GM18951 (cell line): Measurements from ENCODE around the gene KCNC4.

Experiments
- POLR2A ChIP-seq: IDR thresholded peaks from 4 replicates; pipeline ENCODE4 v1.6.1; 2011; ENCODE audit warnings: mild to moderate bottlenecking; ENCODE audit not compliant: insufficient read length, insufficient read depth; ENCODE audit errors: extremely low read depth
- in situ Hi-C: fragments of 300-500 bp; cut with MboI; formaldehyde crosslinking; loops from one replicate; pipeline ENCODE4 v1.12.0; 2022; ENCODE audit warnings: low sequenced_read_pairs, mixed read lengths, inconsistent platforms; ENCODE audit not compliant: unreplicated experiment

KCNC4 gene

DNA sequence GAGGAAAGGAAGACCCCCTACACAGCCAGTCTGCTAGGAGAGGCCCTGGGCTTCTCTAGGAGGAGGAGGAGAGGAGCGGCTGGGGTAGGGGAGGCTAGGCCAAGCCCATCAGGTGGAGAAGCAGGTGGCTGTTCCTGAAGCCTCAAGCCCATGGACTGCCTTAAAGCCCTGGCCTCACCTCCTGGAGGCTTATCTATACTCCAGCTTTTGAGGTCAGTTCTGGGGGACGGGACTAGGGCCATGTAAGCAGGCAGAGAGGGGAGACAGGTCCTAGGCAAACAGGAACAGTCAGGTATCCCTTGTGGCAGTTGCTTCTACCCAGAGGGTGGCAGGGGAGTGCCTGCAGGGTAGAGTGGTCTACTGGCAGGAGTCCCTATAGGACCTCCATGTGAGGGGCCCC is 40.6 kb downstream of the KCNC4 start:
- in situ Hi-C loops = no loop called here
- no peak for TF ChIP-seq POLR2A

- TF ChIP-seq POLR2A = no peak
These were observed 43.1 kb downstream of the KCNC4 start for GRCh38 chr1:110253213-110253612.

DNA sequence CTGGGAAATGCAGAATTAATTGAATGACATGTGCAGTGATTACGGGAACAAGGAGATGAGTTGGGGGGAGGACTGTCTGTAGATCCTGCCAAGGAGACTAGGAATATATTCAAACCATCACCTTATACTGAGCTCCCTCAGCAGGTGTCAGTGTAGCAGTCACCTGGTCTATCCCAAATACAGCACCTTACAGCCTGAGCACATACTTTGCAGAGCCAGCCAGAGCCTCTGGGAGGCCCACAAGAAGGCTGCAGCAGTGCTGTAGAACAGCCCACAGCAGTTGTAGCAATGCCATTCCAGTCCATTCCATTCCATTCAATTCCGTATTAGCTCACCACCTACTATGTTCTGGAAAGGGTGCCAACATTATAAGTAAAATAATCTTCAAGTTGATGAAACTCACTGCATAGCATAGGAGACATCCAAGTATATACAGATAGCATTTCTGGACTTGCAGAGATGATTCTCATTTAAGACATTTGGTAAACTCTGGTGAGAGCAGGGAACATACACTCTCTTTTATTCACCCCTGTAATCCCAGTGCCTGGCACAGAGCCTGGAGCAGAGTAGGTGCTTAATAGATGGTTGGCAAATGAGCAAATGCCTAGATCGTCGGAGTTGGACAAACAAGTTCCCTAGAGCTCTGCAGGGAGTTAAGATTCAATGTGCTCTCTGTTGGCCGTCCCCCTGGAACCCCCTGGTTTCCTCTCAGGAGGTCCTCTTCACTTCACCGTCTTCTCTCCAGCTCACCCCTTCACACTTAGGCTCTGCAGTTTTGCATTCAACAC is 44.7 kb downstream of the KCNC4 start:
- in situ Hi-C loops = no loop called here
- TF ChIP-seq POLR2A = no peak

More at GRCh38 chr1:110253213-110253612, 43.1 kb downstream of the KCNC4 start:
- in situ Hi-C loops = no loop called here

GRCh38 chr1:110255392-110255787 is 45.3 kb downstream of the KCNC4 start:
- in situ Hi-C loops = no loop called here
- no peak for TF ChIP-seq POLR2A

DNA sequence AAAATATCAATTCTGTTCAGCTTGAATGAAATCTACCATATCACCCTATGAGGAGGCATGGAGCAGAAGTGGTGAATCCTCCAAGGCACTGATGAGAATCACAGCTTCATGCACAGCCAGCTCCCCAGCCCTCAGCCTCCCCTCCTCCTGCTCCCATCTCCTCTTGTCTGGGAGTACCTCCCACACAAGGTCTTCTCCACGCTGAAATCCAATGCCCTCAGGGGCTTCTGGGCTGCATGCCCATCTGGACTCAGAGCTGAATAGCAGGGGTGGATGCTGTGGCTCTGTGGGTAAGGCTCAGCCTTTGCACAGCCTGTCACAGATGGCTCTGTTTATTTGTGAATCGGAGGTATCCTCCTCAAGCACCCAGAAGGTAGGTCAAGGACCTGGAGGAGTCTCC is 48.6 kb downstream of the KCNC4 start:
- no peak for TF ChIP-seq POLR2A
- in situ Hi-C loops = no loop called here

DNA sequence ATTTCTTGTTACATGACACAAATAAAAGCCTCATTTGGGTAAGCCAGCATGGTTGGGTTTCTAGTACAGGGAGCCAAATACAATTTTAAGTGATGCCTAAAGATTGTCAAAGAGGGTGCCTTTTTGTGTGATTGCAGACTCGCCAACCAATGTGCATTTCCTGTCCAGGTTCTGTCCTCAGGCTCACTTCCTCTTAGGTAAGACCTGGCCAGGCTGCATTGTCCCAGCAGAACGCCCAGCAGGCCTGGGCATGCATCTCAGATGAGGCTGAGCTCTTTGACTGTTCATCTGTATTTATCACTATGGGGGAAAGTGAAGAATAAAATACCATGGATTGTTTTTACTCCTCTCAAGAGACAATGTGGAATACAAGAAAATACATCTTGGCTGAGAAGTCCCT is 49.7 kb downstream of the KCNC4 start:
- TF ChIP-seq POLR2A = no peak
- in situ Hi-C loops = no loop called here
